ENCODE measurements around the gene GLRX3.
"Not testable (repeated sequence)": the region's sequence is repeated elsewhere in the genome, so short reads cannot be mapped to it uniquely, and the experiment has no call there.

GLRX3 gene

GRCh38 chr10:130136226-130137089 is at the start of gene GLRX3:
Gene GLRX3 (plus strand): TSS chr10:130136391. CDS start chr10:130136421, 30 bp downstream.
- no peak for FAIRE-seq
- peak; percentile 64 for DNase-seq (ENCODE audit: insufficient read length, low spot score)
- peak; percentile 58 for TF ChIP-seq POLR2A (IDR thresholded peaks at IDR 0.05; ENCODE audit: low read depth, low read length)

GRCh38 chr10:130090565-130090964 is 45.6 kb upstream of the GLRX3 start:
- FAIRE-seq; DNase-seq (ENCODE audit: insufficient read length, low spot score): not testable (repeated sequence)

DNA sequence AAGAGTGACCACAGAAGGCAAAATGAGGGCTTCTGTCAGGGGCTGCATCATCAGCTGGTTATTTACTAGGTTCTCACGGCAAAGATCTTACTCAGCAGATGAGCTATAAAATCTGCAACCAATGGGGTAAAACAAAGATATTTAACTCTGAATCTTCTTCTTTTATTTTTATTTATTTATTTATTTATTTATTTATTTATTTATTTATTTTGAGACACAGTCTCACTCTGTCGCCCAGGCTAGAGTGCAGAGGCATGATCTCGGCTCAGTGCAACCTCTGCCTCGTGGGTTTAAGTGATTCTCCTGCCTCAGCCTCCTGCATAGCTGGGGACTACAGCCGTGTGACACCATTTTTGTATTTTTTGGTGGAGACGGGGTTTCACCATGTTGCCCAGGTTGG is 36.8 kb upstream of the GLRX3 start:
- FAIRE-seq (no peak), DNase-seq (ENCODE audit: insufficient read length, low spot score) (no peak)
- no peak for TF ChIP-seq POLR2A (IDR thresholded peaks at IDR 0.05; ENCODE audit: low read depth, low read length)

DNA sequence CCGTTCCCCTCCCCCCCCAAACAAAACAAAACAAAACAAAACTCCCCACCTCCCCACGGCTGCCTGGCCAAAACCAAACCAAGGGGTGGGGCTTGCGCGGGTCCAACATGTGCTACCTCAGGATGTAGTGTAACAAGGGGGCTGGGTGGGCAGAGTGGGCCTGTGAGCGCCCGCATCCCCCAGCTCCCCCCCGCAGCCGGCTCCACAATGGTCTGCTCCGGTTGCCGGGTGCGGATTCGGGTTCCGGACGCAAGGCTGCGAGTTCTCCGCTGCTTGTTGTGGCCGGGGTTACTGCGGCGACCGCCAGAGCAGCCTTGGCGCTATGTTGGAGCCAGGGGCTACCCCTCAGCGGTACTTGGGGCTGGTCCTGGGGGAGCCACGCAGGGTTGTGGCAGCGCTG is 30.5 kb upstream of the GLRX3 start:
- no peak for TF ChIP-seq POLR2A (IDR thresholded peaks at IDR 0.05; ENCODE audit: low read depth, low read length)
- FAIRE-seq: no peak
- no peak for DNase-seq (ENCODE audit: insufficient read length, low spot score)

DNA sequence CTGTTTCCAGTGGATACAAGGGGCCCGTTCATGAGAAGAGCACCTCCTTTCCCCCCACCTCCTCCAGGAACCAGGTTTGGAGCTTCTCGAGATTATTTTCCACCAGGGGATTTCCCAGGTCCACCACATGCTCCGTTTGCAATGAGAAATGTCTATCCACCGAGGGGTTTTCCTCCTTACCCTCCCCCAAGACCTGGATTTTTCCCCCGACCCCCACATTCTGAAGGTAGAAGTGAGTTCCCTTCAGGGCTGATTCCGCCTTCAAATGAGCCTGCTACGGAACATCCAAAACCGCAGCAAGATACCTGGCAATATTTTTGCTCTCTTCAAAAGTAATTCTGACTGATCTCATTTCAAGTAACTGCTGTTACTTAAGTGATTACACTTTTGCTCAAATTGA is 28.0 kb upstream of the GLRX3 start:
- not testable (repeated sequence) for FAIRE-seq; DNase-seq (ENCODE audit: insufficient read length, low spot score)

DNA sequence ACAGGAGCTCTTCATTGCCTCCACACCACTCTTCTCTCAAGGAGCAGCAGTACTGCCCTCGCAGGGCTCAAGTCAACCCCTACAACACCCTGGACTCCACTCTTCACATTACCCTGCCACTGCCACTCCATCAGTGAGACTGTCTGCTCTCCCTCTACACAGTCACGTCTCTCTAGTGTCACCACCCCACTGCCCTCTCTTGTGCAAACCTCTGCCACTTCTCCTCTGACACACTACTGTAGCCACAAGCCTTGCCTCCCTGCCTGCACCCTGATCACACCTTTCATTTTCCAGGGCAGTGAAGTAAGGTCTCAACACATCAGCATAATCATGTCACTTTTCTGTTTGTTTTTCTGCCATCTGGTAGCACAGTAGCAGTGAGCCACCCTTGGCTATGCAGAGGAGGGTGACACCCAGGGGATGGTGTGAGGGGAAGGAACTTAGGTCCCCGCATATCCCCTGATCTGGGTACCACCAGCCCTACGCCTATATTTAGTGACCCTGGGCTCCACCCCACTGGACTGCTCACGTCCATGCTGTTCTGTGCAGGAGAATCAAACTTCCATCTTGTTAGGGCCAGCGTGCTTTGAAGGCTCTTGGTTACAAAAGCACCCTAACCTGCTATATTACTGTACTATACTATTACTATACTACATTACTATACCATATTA is 27.1 kb upstream of the GLRX3 start:
- DNase-seq (ENCODE audit: insufficient read length, low spot score): no peak
- TF ChIP-seq POLR2A (IDR thresholded peaks at IDR 0.05; ENCODE audit: low read depth, low read length): no peak
- FAIRE-seq: no peak

- TF ChIP-seq POLR2A (IDR thresholded peaks at IDR 0.05; ENCODE audit: low read depth, low read length): no peak
- FAIRE-seq: no peak
- no peak for DNase-seq (ENCODE audit: insufficient read length, low spot score)
Observed at GRCh38 chr10:130109796-130110245, 26.4 kb upstream of the GLRX3 start.

- DNase-seq (ENCODE audit: insufficient read length, low spot score): peak; percentile 71
- FAIRE-seq: peak; percentile 50
- no peak; the same call in 1 of the 2 replicates for TF ChIP-seq POLR2A (IDR thresholded peaks at IDR 0.05; ENCODE audit: low read depth, low read length)
Observed at GRCh38 chr10:130110246-130111112, 25.7 kb upstream of the GLRX3 start, which contains the start of gene C10orf143. Gene C10orf143 (minus strand): TSS chr10:130110830. CDS start chr10:130110772, 58 bp downstream.

- TF ChIP-seq POLR2A (IDR thresholded peaks at IDR 0.05; ENCODE audit: low read depth, low read length): no peak; the same call in 1 of the 2 replicates
- DNase-seq (ENCODE audit: insufficient read length, low spot score) (peak; percentile 75), FAIRE-seq (peak; percentile 80)
Observed at GRCh38 chr10:130111113-130111851, 24.9 kb upstream of the GLRX3 start.

GRCh38 chr10:130111852-130112180 is 24.4 kb upstream of the GLRX3 start:
- FAIRE-seq (no peak), DNase-seq (ENCODE audit: insufficient read length, low spot score) (no peak)
- no peak for TF ChIP-seq POLR2A (IDR thresholded peaks at IDR 0.05; ENCODE audit: low read depth, low read length)

DNA sequence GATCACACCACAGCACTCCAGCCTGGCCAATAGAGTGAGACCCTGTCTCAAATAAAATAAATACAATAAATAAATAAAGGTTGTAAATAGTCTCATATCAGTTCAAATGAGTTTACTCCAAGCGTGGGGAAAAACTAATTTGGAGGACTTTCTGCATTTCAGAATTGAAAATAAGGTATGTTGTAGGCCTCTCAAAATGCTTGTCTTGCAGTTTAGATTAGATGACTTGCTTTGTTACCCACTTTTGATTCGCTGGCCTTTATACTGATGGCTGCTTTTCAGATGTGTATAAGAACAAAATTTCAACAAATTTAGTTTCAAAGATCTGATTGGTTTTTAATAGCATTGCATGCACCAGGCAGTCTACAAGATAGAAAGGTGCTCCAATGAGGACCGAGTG is 23.4 kb upstream of the GLRX3 start:
- FAIRE-seq (no peak), DNase-seq (ENCODE audit: insufficient read length, low spot score) (no peak)
- TF ChIP-seq POLR2A (IDR thresholded peaks at IDR 0.05; ENCODE audit: low read depth, low read length): no peak

- not testable (repeated sequence) for FAIRE-seq; DNase-seq (ENCODE audit: insufficient read length, low spot score)
Observed at GRCh38 chr10:130116942-130117341, 19.2 kb upstream of the GLRX3 start.

DNA sequence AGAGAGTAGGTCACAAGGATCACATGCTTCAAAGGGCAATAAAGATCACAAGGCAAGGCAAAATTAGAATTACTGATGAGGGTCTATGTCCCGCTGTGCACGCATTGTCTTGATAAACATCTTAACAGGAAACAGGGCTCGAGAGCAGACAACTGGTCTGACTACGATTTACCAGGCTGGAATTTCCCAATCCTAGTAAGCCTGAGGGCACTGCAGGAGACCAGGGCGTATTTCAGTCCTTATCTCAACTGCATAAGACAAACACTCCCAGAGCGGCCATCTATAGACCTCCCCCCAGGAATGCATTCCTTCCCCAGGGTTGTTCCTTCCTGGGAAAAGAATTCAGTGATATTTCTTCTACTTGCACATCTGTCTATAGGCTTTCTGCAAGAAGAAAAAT is 18.7 kb upstream of the GLRX3 start:
- FAIRE-seq; DNase-seq (ENCODE audit: insufficient read length, low spot score): not testable (repeated sequence)
